SIG-M5 treated with dmso at 0.1 percent for 504 hours (cell line): ENCODE results near the gene DEFB108B.
"Not testable (repeated sequence)": the region's sequence is repeated elsewhere in the genome, so short reads cannot be mapped to it uniquely, and the experiment has no call there.

Experiments
- DNase-seq: peaks from one replicate; lab custom pipeline; 2025; ENCODE audit not compliant: unreplicated experiment; lab: John Stamatoyannopoulos, UW

The DEFB108B gene

GRCh38 chr11:71832811-71833210 is at the start of gene DEFB108B:
DEFB108B (plus strand) TSS chr11:71833200; CDS start chr11:71833200, 0 bp downstream.
- DNase-seq: not testable (repeated sequence)

GRCh38 chr11:71786114-71786847 is 46.7 kb upstream of the DEFB108B start:
- DNase-seq: peak; percentile 58

DNA sequence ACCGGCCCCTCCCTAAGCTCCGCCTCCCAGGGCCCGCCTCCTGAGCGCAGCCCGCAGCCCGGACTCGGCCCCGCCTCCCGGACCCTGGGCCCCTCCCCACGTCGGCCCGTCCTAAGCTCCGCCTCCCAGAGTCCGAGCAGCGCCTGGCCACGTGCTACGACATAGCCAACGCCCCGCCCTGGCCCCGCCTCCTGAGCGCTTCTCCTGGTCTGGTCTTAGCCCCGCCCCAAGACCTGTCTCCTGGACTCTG is 46.2 kb upstream of the DEFB108B start:
- not testable (repeated sequence) for DNase-seq

GRCh38 chr11:71787098-71787823 is 45.7 kb upstream of the DEFB108B start:
- DNase-seq: peak; percentile 94

DNA sequence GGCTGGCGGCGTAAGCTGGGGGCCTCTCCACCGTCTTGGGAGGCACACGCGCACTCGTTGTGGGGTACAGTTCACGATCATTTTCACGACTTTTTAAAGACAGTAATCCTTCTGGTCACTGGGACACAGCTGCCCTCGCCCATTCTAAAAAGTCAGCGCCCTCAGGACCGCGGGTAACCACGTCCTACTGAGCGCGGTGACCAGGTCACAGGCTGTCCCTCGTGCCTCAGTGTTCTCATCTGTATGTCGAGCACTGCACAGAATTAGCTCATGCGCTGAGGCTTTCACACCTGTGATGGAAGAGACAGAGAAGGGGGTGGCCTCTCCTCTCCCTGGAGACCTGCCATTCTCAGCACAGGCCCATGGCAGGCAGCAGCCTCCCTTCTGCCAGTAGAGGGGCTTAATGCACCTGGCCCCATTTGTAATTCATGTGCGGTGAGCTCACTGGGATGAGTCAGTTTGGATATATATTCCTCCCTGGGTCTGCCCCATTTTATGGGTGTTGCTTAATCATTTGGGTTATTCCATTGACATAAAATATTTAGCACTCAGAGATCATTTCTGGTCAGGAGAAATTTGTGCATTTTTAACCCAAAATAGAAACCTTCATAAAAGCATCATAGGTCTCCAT is 45.1 kb upstream of the DEFB108B start:
- DNase-seq: not testable (repeated sequence)

- not testable (repeated sequence) for DNase-seq
These were observed 43.4 kb upstream of the DEFB108B start for GRCh38 chr11:71789444-71790196.

DNA sequence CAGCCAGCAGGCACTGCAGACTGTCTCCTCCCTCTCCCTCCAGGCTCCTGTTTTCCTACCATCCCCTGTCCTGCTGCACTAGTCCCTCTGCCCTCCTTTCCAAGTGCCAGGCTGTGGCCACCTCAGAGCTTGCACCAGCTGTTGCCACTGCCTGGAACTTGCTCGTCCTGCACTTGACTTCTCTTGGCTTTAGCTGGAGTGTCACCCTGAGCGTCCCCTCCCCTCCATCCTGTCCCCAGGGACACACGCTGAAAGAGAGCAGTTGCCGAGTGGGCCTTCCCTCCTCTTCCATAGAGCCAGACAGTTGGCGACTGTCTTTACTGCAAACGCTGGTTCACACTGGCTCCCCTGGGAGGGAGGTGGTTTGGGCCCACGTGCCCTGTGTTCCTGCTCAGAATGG is 41.9 kb upstream of the DEFB108B start:
- not testable (repeated sequence) for DNase-seq

DNA sequence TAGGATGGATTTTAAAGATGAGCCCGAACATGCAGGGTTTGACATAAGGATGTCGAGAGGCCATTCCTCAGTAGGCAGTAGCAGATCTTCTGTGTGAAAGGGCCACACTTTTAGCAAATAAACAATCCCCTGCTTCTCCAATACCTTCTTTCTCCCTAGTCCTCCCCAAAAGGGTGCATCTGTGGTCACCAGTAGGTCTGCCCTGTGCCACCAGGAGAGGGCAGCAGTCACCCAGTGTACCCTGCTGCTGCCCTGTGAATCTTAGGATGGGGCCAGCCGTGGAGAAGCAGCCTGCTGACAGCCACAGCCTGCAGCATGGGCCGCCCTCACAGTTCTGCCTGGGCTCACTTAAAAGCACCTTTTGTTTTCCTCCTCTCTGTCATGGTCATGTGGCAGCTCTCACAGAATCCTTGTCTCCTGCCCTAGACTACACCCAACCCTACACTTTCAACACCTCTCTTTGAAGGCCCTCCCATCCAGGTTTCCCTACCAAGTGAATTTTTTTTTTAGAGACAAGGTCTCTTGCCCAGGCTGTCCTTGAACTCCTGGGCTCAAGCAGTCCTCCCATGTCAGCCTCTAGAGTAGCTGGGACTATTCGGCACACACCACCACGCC is 40.3 kb upstream of the DEFB108B start:
- not testable (repeated sequence) for DNase-seq

DNA sequence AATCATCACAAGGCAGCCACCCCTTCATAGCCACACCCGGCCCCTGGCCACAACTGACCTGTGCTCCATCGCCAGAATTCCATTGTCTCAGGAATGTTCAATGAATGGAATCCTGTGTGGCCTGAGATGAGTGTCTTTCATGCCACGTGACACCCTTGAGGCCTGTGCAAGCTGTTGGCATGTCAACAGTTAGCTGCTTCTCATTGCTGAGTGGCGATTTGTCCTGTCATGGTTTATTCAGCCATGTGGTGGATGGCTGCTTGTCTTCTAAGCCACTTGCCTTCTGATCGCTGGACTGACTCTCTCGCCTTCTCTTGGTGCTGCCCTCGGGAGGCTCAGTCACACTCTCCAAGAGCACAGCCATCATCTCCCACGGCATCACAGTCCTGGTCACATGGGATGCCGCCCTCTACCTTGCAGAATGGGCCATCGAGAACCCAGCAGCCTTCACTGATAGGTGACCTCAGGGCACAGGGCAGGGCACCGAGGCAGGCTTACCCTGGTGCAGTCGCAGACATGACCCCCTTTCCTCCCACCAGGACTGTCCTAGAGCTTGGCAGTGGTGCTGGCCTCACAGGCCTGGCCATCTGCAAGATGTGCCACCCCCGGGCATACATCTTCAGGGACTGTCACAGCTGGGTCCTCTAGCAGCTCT is 38.5 kb upstream of the DEFB108B start:
- not testable (repeated sequence) for DNase-seq

GRCh38 chr11:71795236-71795635 is 37.8 kb upstream of the DEFB108B start:
- DNase-seq: not testable (repeated sequence)

GRCh38 chr11:71796016-71796415 is 37.0 kb upstream of the DEFB108B start:
- not testable (repeated sequence) for DNase-seq

DNA sequence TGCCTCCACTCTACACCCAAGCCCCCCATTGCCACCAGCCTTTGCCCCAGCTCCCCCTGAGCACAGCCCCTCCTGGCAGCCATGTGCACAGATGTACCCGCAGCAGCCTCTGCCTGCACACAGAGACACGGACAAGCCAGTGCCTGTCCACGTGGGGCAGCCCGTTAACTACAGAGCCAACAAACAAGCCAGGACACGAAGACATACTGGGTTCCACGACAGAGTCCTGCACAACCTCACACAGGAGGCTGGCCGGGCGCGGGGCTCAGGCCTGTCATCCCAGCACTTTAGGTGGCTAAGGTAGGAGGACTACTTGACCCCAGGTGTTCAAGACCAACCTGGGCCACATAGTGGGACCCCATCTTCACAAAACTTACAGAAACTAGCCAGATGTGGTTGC is 36.2 kb upstream of the DEFB108B start:
- not testable (repeated sequence) for DNase-seq

- DNase-seq: not testable (repeated sequence)
These were observed 33.4 kb upstream of the DEFB108B start for GRCh38 chr11:71799556-71800128.

- peak; percentile 56 for DNase-seq
These were observed 32.6 kb upstream of the DEFB108B start for GRCh38 chr11:71800335-71800953.

DNA sequence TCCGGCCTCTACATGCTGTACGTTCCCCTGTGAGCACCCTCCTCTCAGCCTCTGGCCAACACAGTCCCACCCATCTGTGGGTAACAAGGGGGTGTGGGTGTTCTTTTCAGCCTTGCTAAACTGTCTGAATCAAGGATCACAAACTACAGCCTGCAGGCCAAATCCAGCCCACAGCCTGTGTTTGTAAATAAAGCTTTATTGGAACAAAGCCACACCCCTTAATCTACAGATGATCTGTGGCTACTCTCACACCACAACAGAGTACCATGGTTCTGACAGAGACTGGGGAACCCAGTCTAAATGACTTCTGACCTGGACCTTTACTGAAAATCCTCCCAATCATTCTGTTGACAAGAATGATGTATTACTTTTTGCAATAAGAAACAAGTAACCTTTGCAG is 32.0 kb upstream of the DEFB108B start:
- DNase-seq: not testable (repeated sequence)

DNA sequence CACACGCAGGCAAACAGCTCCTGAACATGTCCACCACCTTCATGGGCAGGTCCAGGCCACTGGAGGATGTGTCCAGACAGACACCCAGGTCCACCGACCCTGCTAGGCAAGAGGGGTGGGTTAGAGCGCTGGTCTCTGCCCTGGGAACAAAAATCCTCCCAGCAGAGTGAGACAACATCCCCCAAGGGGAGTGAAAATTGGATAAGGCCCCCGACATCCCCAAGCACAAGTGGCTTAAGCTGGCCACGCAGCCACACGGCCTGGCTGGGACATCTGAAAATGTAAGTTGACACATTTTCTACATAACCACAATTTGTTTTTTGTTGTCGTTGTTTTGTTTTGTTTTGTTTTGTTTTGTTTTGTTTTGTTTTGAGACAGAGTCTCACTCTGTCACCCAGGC is 30.1 kb upstream of the DEFB108B start:
- DNase-seq: not testable (repeated sequence)

DNA sequence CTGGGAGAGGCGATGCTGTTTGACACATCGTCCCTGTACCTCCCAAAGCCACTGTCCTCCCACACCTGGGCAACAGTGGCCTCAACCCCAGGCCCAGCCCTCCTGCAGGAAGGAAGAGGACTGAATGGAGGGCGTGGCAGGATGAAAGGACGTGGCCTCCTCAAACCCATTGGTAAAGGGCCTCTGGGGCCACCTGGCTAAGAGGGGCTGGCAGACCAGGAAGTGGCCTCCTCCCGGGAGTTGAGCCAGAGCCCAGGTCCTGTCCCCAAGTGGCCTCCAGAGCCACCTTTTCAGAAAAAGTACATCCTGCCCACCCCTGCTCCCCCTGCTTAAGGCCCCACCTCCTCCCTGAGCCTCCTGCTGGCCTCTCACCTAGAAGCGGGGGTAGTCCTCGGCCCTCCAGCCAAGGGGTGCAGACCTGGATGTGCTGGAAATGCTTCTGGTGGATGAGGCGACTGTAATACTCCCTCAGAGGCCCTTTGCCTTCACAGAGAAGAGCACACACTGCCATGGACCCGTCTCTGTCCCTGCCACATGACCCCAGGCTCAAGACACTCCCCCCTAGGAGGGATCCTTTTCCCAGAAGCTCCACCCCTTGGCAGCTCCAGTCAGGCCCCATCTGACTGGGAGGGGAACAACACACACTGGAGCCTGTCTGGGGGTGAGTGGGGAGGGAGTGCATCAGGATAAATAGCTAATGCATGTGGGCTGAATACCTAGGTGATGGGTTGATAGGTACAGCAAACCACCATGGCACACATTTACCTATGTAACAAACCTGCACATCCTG is 28.6 kb upstream of the DEFB108B start:
- DNase-seq: not testable (repeated sequence)

- DNase-seq: not testable (repeated sequence)
These were observed 20.5 kb upstream of the DEFB108B start for GRCh38 chr11:71812529-71812928.
